ENCODE results near the gene VWA2. TPM values are rescaled to one million over a fixed set of nuclear protein-coding genes. Genes with fewer than 3 reads are reported as not detected.

VWA2 gene
- total RNA-seq, 2 experiments from 2014 or later = not detected

GRCh38 chr10:114276671-114277070, 37.6 kb downstream of the VWA2 start:
- Mint-ChIP-seq H3K9me3 (no peaks in the 10 kb centered on the region), H3K4me3 (no peak overlapping the region), H3K27me3 (peaks cover 5% of the 10 kb centered on the region), H3K36me3 (no peaks in the 10 kb centered on the region), H3K27ac (no peak overlapping the region), H3K4me1 (no peaks in the 10 kb centered on the region)
- no peak for DNase-seq

- Mint-ChIP-seq H3K4me3 (no peak overlapping the region), H3K4me1 (no peaks in the 10 kb centered on the region), H3K27me3 (peaks cover 5% of the 10 kb centered on the region), H3K9me3 (no peaks in the 10 kb centered on the region), H3K27ac (no peak overlapping the region), H3K36me3 (no peaks in the 10 kb centered on the region)
- DNase-seq = no peak
Measured at GRCh38 chr10:114278140-114278883, 39.3 kb downstream of the VWA2 start.

GRCh38 chr10:114278884-114279191, 39.8 kb downstream of the VWA2 start:
- no peak for DNase-seq
- Mint-ChIP-seq H3K4me3 (no peak overlapping the region), H3K27ac (no peak overlapping the region), H3K9me3 (no peaks in the 10 kb centered on the region), H3K4me1 (no peaks in the 10 kb centered on the region), H3K27me3 (peaks cover 4% of the 10 kb centered on the region), H3K36me3 (no peaks in the 10 kb centered on the region)

- no peaks in the 10 kb centered on the region for H3K9me3 Mint-ChIP-seq
- H3K27ac Mint-ChIP-seq = no peak overlapping the region
- no peak for DNase-seq
- no peaks in the 10 kb centered on the region for H3K27me3 Mint-ChIP-seq
- no peaks in the 10 kb centered on the region for H3K4me1 Mint-ChIP-seq
- no peaks in the 10 kb centered on the region for H3K36me3 Mint-ChIP-seq
- no peak overlapping the region for H3K4me3 Mint-ChIP-seq
Measured at GRCh38 chr10:114279289-114279688, 40.2 kb downstream of the VWA2 start.

GRCh38 chr10:114279901-114280644, 41.0 kb downstream of the VWA2 start:
- Mint-ChIP-seq H3K36me3 (no peaks in the 10 kb centered on the region), H3K27me3 (no peaks in the 10 kb centered on the region), H3K27ac (no peak overlapping the region), H3K9me3 (no peaks in the 10 kb centered on the region), H3K4me1 (no peaks in the 10 kb centered on the region), H3K4me3 (no peak overlapping the region)
- DNase-seq = no peak

GRCh38 chr10:114281006-114281405, 42.0 kb downstream of the VWA2 start:
- Mint-ChIP-seq H3K36me3 (no peaks in the 10 kb centered on the region), H3K27me3 (no peaks in the 10 kb centered on the region), H3K27ac (no peak overlapping the region), H3K9me3 (no peaks in the 10 kb centered on the region), H3K4me3 (no peak overlapping the region), H3K4me1 (no peaks in the 10 kb centered on the region)
- no peak for DNase-seq

GRCh38 chr10:114281461-114281860, 42.4 kb downstream of the VWA2 start:
- H3K36me3 Mint-ChIP-seq = no peaks in the 10 kb centered on the region
- no peak overlapping the region for H3K4me3 Mint-ChIP-seq
- DNase-seq = no peak
- no peaks in the 10 kb centered on the region for H3K27me3 Mint-ChIP-seq
- H3K4me1 Mint-ChIP-seq = no peaks in the 10 kb centered on the region
- no peaks in the 10 kb centered on the region for H3K9me3 Mint-ChIP-seq
- no peak overlapping the region for H3K27ac Mint-ChIP-seq

GRCh38 chr10:114282526-114282925, 43.5 kb downstream of the VWA2 start:
- DNase-seq = no peak
- Mint-ChIP-seq H3K27me3 (no peaks in the 10 kb centered on the region), H3K27ac (no peak overlapping the region), H3K9me3 (no peaks in the 10 kb centered on the region), H3K4me3 (no peak overlapping the region), H3K36me3 (no peaks in the 10 kb centered on the region), H3K4me1 (no peaks in the 10 kb centered on the region)

- no peaks in the 10 kb centered on the region for H3K27me3 Mint-ChIP-seq
- H3K9me3 Mint-ChIP-seq = no peaks in the 10 kb centered on the region
- no peak overlapping the region for H3K27ac Mint-ChIP-seq
- H3K4me3 Mint-ChIP-seq = no peak overlapping the region
- DNase-seq = no peak
- no peaks in the 10 kb centered on the region for H3K4me1 Mint-ChIP-seq
- H3K36me3 Mint-ChIP-seq = no peaks in the 10 kb centered on the region
Measured at GRCh38 chr10:114283091-114283490, 44.0 kb downstream of the VWA2 start.

GRCh38 chr10:114283535-114284234, 44.6 kb downstream of the VWA2 start:
- Mint-ChIP-seq H3K27ac (no peak overlapping the region), H3K36me3 (no peaks in the 10 kb centered on the region), H3K4me1 (no peaks in the 10 kb centered on the region), H3K4me3 (no peak overlapping the region), H3K27me3 (no peaks in the 10 kb centered on the region), H3K9me3 (no peaks in the 10 kb centered on the region)
- DNase-seq = no peak

- Mint-ChIP-seq H3K4me1 (no peaks in the 10 kb centered on the region), H3K27ac (no peak overlapping the region), H3K4me3 (no peak overlapping the region), H3K27me3 (no peaks in the 10 kb centered on the region), H3K36me3 (no peaks in the 10 kb centered on the region), H3K9me3 (no peaks in the 10 kb centered on the region)
- no peak for DNase-seq
Measured at GRCh38 chr10:114284346-114285071, 45.5 kb downstream of the VWA2 start.

GRCh38 chr10:114285961-114286441, 46.9 kb downstream of the VWA2 start:
- H3K27me3 Mint-ChIP-seq = no peaks in the 10 kb centered on the region
- no peaks in the 10 kb centered on the region for H3K9me3 Mint-ChIP-seq
- no peak overlapping the region for H3K4me3 Mint-ChIP-seq
- H3K27ac Mint-ChIP-seq = no peak overlapping the region
- no peaks in the 10 kb centered on the region for H3K4me1 Mint-ChIP-seq
- H3K36me3 Mint-ChIP-seq = no peaks in the 10 kb centered on the region
- no peak for DNase-seq

- Mint-ChIP-seq H3K27me3 (no peaks in the 10 kb centered on the region), H3K4me1 (no peaks in the 10 kb centered on the region), H3K27ac (no peak overlapping the region), H3K4me3 (no peak overlapping the region), H3K36me3 (no peaks in the 10 kb centered on the region), H3K9me3 (no peaks in the 10 kb centered on the region)
- DNase-seq = no peak
Measured at GRCh38 chr10:114286921-114287320, 47.9 kb downstream of the VWA2 start.

GRCh38 chr10:114288424-114289095, 49.5 kb downstream of the VWA2 start:
- no peak overlapping the region for H3K27ac Mint-ChIP-seq
- DNase-seq = no peak
- H3K27me3 Mint-ChIP-seq = no peaks in the 10 kb centered on the region
- no peaks in the 10 kb centered on the region for H3K4me1 Mint-ChIP-seq
- H3K36me3 Mint-ChIP-seq = no peaks in the 10 kb centered on the region
- H3K9me3 Mint-ChIP-seq = no peaks in the 10 kb centered on the region
- no peak overlapping the region for H3K4me3 Mint-ChIP-seq

- no peak for DNase-seq
- Mint-ChIP-seq H3K36me3 (no peaks in the 10 kb centered on the region), H3K9me3 (no peaks in the 10 kb centered on the region), H3K4me3 (no peak overlapping the region), H3K27ac (no peak overlapping the region), H3K4me1 (no peaks in the 10 kb centered on the region), H3K27me3 (no peaks in the 10 kb centered on the region)
Measured at GRCh38 chr10:114289096-114289436, 50.0 kb downstream of the VWA2 start.
